H9 (cell line): ENCODE results near the gene BEND5. TPM values are rescaled to one million over a fixed set of nuclear protein-coding genes. Genes with fewer than 3 reads are reported as not detected.

ENCODE experiments used
- DNase-seq: peaks from one replicate; pipeline ENCODE4 v3.0.0-alpha.2; 2017
- H2AFZ ChIP-seq: one replicate; pipeline ENCODE4 v1.6.1; 2013; ENCODE audit warnings: mild to moderate bottlenecking, low read length, control low read depth, moderate library complexity
- H2AK5ac ChIP-seq: 2 replicates; pipeline ENCODE4 v1.6.1; 2013; ENCODE audit warnings: low read length, control low read depth, mixed read lengths; ENCODE audit not compliant: insufficient read length
- H2BK120ac ChIP-seq: one replicate; pipeline ENCODE4 v1.6.1; 2013; ENCODE audit warnings: low read depth, mild to moderate bottlenecking, low read length, control low read depth, inconsistent platforms; ENCODE audit not compliant: poor library complexity, severe bottlenecking
- H2BK12ac ChIP-seq: 2 replicates; pipeline ENCODE4 v1.6.1; 2013; ENCODE audit warnings: low read length, control low read depth, mixed read lengths, low read depth; ENCODE audit not compliant: insufficient read length
- H2BK15ac ChIP-seq: 2 replicates; pipeline ENCODE4 v1.6.1; 2013; ENCODE audit warnings: low read depth, low read length, control low read depth
- H2BK20ac ChIP-seq: one replicate; pipeline ENCODE4 v1.6.1; 2013; ENCODE audit warnings: low read depth, mild to moderate bottlenecking, low read length, control low read depth, inconsistent platforms; ENCODE audit not compliant: poor library complexity, severe bottlenecking
- H2BK5ac ChIP-seq: 2 replicates; pipeline ENCODE4 v1.6.1; 2013; ENCODE audit warnings: low read length, control low read depth, mixed read lengths; ENCODE audit not compliant: insufficient read length
- H3K14ac ChIP-seq: 2 replicates; pipeline ENCODE4 v1.6.1; 2013; ENCODE audit warnings: low read length, control low read depth; ENCODE audit not compliant: insufficient read depth
- H3K18ac ChIP-seq: 2 replicates; pipeline ENCODE4 v1.6.1; 2013; ENCODE audit warnings: low read depth, mild to moderate bottlenecking, mixed read lengths, low read length, control low read depth; ENCODE audit not compliant: insufficient read length
- H3K23ac ChIP-seq: 2 replicates; pipeline ENCODE4 v1.6.1; 2013; ENCODE audit warnings: low read length, control low read depth, mixed read lengths, low read depth; ENCODE audit not compliant: insufficient read length
- H3K23me2 ChIP-seq: 2 replicates; pipeline ENCODE4 v1.6.1; 2013; ENCODE audit warnings: low read depth, mild to moderate bottlenecking, mixed read lengths, low read length, control low read depth; ENCODE audit not compliant: insufficient read length, poor library complexity, severe bottlenecking
- H3K27ac ChIP-seq: 2 replicates; pipeline ENCODE4 v1.5.1; 2013; ENCODE audit warnings: low read length, control low read depth, mixed read lengths, low read depth; ENCODE audit not compliant: insufficient read length
- H3K27me3 ChIP-seq: 2 replicates; pipeline ENCODE4 v1.6.1; 2013; ENCODE audit warnings: low read length, control low read depth, inconsistent platforms; ENCODE audit not compliant: insufficient read depth
- H3K4ac ChIP-seq: 2 replicates; pipeline ENCODE4 v1.6.1; 2013; ENCODE audit warnings: low read depth, mild to moderate bottlenecking, control low read depth, inconsistent platforms, low read length, moderate library complexity
- H3K4me1 ChIP-seq: 2 replicates; pipeline ENCODE4 v1.6.1; 2013; ENCODE audit warnings: low read length, control low read depth, inconsistent platforms; ENCODE audit not compliant: insufficient read depth
- H3K4me2 ChIP-seq: 2 replicates; pipeline ENCODE4 v1.6.1; 2013; ENCODE audit warnings: low read length, control low read depth, mixed read lengths; ENCODE audit not compliant: insufficient read length, insufficient read depth
- H3K56ac ChIP-seq: 2 replicates; pipeline ENCODE4 v1.6.1; 2013; ENCODE audit warnings: low read depth, mild to moderate bottlenecking, mixed read lengths, low read length, control low read depth; ENCODE audit not compliant: insufficient read length
- H3K79me1 ChIP-seq: 2 replicates; pipeline ENCODE4 v1.6.1; 2013; ENCODE audit warnings: low read depth, mild to moderate bottlenecking, moderate library complexity, low read length, control low read depth, inconsistent platforms; ENCODE audit not compliant: insufficient read depth, poor library complexity, severe bottlenecking
- H3K79me2 ChIP-seq: 2 replicates; pipeline ENCODE4 v1.6.1; 2013; ENCODE audit warnings: low read length, control low read depth, inconsistent platforms; ENCODE audit not compliant: insufficient read depth
- H3K9ac ChIP-seq: 2 replicates; pipeline ENCODE4 v1.6.1; 2013; ENCODE audit warnings: low read length, control low read depth, mixed read lengths; ENCODE audit not compliant: insufficient read length; ENCODE audit errors: extremely low read depth
- H3K9me3 ChIP-seq: one replicate; pipeline ENCODE4 v1.6.1; 2013; ENCODE audit warnings: low read depth, low read length, inconsistent platforms; ENCODE audit not compliant: control insufficient read depth
- H3T11ph ChIP-seq: one replicate; pipeline ENCODE4 v1.6.1; 2013; ENCODE audit warnings: mild to moderate bottlenecking, low read length, control low read depth, inconsistent platforms
- H4K20me1 ChIP-seq: one replicate; pipeline ENCODE4 v1.6.1; 2013; ENCODE audit not compliant: control insufficient read depth, insufficient read length, insufficient read depth
- H4K5ac ChIP-seq: 2 replicates; pipeline ENCODE4 v1.6.1; 2013; ENCODE audit warnings: low read depth, mild to moderate bottlenecking, mixed read lengths, low read length, control low read depth; ENCODE audit not compliant: insufficient read length
- H4K8ac ChIP-seq: replicated peaks from 2 replicates; pipeline ENCODE4 v1.6.1; 2013; ENCODE audit warnings: low read length, control low read depth, mixed read lengths, low read depth; ENCODE audit not compliant: insufficient read length
- H4K91ac ChIP-seq: 2 replicates; pipeline ENCODE4 v1.6.1; 2013; ENCODE audit warnings: low read depth, mild to moderate bottlenecking, moderate library complexity, mixed read lengths, low read length, control low read depth; ENCODE audit not compliant: insufficient read length
- H3K27ac Mint-ChIP-seq, 3 experiments: 2 replicates in 2 of 3; 3 replicates in 1 of 3; pipeline ENCODE4 v1.8.0; 2020 to 2021; ENCODE audit warnings: mixed read lengths in 3 of 3, mild to moderate bottlenecking in 1 of 3, moderate library complexity in 1 of 3
- H3K27me3 Mint-ChIP-seq: 2 replicates; pipeline ENCODE4 v1.8.0; 2021; ENCODE audit warnings: low read depth, mild to moderate bottlenecking, moderate library complexity, mixed read lengths
- H3K36me3 Mint-ChIP-seq, 3 experiments: 2 replicates in 2 of 3; 3 replicates in 1 of 3; pipeline ENCODE4 v1.8.0; 2020 to 2021; ENCODE audit warnings: low read depth in 3 of 3, mixed read lengths in 3 of 3; ENCODE audit not compliant: insufficient read depth in 1 of 3
- H3K4me1 Mint-ChIP-seq, 2 experiments: 2 replicates each; pipeline ENCODE4 v1.8.0; 2020; ENCODE audit warnings: mixed read lengths in 2 of 2
- H3K4me3 Mint-ChIP-seq, 2 experiments: 2 replicates in 1 of 2; 3 replicates in 1 of 2; pipeline ENCODE4 v1.8.0; 2020 to 2021; ENCODE audit warnings: mild to moderate bottlenecking in 2 of 2, mixed read lengths in 2 of 2, moderate library complexity in 1 of 2
- H3K9me3 Mint-ChIP-seq, 2 experiments: 2 replicates in 1 of 2; 3 replicates in 1 of 2; pipeline ENCODE4 v1.8.0; 2020; ENCODE audit warnings: mild to moderate bottlenecking in 2 of 2, mixed read lengths in 2 of 2, moderate library complexity in 1 of 2
- CTCF ChIP-seq: fragments of 200-600 bp; sonication (generic); conservative IDR thresholded peaks from 3 replicates; pipeline ENCODE4 v1.8.0; 2021; ENCODE audit warnings: antibody characterized with exemption, mild to moderate bottlenecking
- WGBS: extraction: QIAGEN DNeasy Blood & Tissue Kit; methylation state at CpG from one replicate; pipeline ENCODE4 v1.1.7; 2013; ENCODE audit warnings: missing lambda C conversion rate, low lambda C conversion rate, mixed read lengths; ENCODE audit not compliant: insufficient read length; ENCODE audit errors: extremely low coverage; 5-methylcytosine and 5-hydroxymethylcytosine counted together
- total RNA-seq: library from RNA; stranded (reverse); gene quantifications from 2 replicates; pipeline ENCODE4 v1.2.1, GENCODE V29; 2021

The BEND5 gene
- total RNA-seq, 1 experiment from 2014 or later: 4.8 TPM

- H3K23ac ChIP-seq: no peak overlapping the region
- no CpG with 5 or more reads among the region's 3 CpGs for WGBS
- peaks cover 3% of the 10 kb centered on the region; the same call in 1 of the 2 replicates for H3K4me1 ChIP-seq
- H3K27ac ChIP-seq: no peak overlapping the region
- no peak overlapping the region for H4K5ac ChIP-seq
- DNase-seq: no peak
- Mint-ChIP-seq H3K4me1 (peaks cover 17 to 20% of the 10 kb centered on the region in 2 experiments), H3K27ac (no peak overlapping the region), H3K9me3 (peaks cover 0 to 5% of the 10 kb centered on the region in 2 experiments; a peak in 1 of 5 replicates), H3K36me3 (no peaks in the 10 kb centered on the region; a peak in 1 of 7 replicates), H3K27me3 (peaks cover 8% of the 10 kb centered on the region), H3K4me3 (no peak overlapping the region)
- H3K4ac ChIP-seq: no peak overlapping the region
- no peak for TF ChIP-seq CTCF
- no peak overlapping the region for H2BK120ac ChIP-seq
- no peaks in the 10 kb centered on the region for H3K23me2 ChIP-seq
- no peaks in the 10 kb centered on the region for H3K27me3 ChIP-seq
- no peak overlapping the region for H2BK12ac ChIP-seq
- no peaks in the 10 kb centered on the region for H4K20me1 ChIP-seq
- H3K79me2 ChIP-seq: no peaks in the 10 kb centered on the region
- no peak overlapping the region for H3K56ac ChIP-seq
- no peak overlapping the region for H4K8ac ChIP-seq
- H4K91ac ChIP-seq: no peak overlapping the region
- H3T11ph ChIP-seq: no peak overlapping the region
- H3K14ac ChIP-seq: no peak overlapping the region
- no peak overlapping the region for H3K4me2 ChIP-seq
- no peaks in the 10 kb centered on the region for H3K9me3 ChIP-seq
- no peaks in the 10 kb centered on the region for H3K79me1 ChIP-seq
- H3K18ac ChIP-seq: no peak overlapping the region
- no peak overlapping the region for H2BK5ac ChIP-seq
- no peak overlapping the region for H2BK15ac ChIP-seq
- no peak overlapping the region for H3K9ac ChIP-seq
- no peak overlapping the region for H2AK5ac ChIP-seq
- no peak overlapping the region for H2BK20ac ChIP-seq
- H2AFZ ChIP-seq: no peak overlapping the region
Measured at GRCh38 chr1:48808496-48808895, 31.8 kb upstream of the BEND5 start.
